NCI-H146 treated with DMSO at 0.1 percent for 48 hours (cell line): ENCODE results near the gene SNAP25.
A peak's percentile ranks its signal among the peaks of the same experiment; 100 is the strongest.

Source experiments
- DNase-seq: peaks from one replicate; lab custom pipeline; 2025; ENCODE audit not compliant: unreplicated experiment; lab: John Stamatoyannopoulos, UW

Gene SNAP25

DNA sequence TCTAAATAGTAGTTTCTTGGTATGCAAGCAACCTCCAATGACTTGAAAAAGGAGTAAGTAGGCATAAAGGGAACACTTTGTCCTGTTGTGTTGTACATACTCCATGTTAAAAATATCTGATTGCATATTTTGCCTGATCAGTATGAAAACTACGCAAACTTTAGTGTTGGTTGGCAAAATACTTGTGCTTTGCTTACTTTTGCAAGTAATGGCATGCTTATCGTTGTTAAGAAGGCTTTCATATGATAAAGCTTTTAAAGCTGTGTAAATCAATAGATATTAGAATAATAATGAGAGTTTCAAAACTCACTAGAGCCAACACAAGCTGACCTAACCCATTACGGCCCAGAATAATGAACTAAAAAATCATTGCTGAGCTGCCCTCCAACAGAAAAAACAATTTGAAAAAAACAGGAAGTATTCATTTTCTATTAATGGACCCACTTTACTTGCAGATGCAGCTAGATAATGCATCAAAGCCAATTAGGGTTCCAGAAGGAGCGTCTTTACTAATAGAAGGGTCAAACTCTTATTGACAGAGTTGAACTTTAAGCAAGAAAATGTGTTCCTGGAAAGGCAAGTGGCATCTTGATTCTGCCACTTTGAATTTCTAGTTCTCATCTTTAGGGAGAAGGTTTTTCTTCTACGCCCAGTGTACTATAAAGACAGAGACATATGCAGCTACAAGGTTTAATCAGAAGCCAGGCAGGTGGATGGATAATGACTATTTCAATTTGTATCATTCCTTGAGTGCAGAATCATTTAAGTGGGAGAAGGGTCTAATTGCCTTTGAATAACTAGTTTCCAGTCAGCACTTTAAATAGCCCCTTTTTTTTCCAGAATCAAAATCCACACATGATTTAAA is 82.2 kb downstream of the SNAP25 start:
- no peak for DNase-seq

DNA sequence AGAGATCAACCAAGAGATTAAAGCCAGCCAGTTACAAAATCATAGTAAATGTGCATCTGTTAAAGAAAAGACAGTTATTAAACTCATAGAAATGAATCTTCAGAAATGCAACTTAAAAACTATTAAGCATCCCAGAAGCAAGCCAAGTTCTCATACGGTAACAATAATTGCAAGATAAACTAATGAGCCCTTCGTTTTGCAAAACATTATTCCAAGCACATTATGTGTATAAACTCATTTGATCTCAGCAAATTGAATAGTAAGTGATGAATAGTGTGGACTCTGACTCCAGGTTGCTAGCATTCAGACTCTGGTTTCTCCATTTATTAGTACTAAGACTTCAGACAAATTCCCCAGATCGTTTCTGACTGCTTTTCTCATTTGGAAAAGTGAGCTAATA is 85.2 kb downstream of the SNAP25 start:
- no peak for DNase-seq

DNA sequence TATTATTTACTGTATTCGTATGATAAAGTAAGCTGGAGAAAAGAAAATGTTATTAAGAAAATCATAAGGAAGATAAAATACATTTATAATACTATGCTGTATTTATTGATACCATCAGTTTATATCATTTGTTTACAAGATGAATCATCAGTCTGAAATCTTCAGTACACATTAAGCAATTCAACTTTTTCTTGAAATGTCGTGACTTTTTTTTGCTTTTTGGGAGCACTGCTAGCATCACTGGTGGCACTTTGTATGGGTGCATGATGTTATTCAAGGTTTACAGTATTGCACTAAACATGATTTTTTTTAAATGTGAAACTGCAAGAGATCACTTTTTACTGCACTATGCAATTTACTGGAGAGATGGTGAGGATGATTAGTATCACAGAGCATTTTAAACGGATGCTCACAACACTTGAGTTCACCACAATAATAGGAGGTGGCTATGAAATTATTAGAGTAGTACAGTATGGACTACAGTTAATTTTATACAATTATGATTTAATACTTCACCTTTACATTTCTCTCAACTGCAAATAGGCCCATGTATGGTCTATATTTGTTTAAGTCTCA is 85.9 kb downstream of the SNAP25 start:
- no peak for DNase-seq

DNA sequence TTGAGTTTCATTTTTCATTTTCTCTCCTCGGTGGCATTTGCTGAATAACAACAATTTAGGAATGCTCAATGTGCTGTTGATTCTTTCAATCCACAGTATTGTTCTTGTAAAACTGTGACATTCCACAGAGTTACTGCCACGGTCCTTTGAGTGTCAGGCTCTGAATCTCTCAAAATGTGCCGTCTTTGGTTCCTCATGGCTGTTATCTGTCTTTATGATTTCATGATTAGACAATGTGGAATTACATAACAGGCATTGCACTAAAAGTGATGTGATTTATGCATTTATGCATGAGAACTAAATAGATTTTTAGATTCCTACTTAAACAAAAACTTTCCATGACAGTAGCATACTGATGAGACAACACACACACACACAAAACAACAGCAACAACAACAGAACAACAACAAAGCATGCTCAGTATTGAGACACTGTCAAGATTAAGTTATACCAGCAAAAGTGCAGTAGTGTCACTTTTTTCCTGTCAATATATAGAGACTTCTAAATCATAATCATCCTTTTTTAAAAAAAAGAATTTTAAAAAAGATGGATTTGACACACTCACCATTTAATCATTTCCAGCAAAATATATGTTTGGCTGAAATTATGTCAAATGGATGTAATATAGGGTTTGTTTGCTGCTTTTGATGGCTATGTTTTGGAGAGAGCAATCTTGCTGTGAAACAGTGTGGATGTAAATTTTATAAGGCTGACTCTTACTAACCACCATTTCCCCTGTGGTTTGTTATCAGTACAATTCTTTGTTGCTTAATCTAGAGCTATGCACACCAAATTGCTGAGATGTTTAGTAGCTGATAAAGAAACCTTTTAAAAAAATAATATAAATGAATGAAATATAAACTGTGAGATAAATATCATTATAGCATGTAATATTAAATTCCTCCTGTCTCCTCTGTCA is 88.1 kb downstream of the SNAP25 start:
- DNase-seq, result no peak

DNA sequence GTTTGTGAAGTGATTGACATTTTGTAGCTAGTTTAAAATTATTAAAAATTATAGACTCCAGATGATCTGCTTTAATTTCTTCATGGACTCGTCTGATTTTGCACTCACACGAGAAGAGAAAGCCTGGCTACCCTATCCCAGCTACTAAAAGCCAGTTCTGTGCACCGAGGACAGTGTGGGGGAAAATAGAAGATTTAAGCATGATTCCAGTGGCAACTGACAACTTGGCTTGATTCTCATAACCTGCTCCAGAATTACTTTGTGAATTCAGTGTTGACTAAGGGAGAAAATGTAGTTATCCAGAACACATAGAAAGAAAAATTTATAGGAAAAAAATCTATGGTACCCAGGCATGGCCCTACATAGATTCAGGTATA is 88.7 kb downstream of the SNAP25 start:
- DNase-seq, result no peak

DNA sequence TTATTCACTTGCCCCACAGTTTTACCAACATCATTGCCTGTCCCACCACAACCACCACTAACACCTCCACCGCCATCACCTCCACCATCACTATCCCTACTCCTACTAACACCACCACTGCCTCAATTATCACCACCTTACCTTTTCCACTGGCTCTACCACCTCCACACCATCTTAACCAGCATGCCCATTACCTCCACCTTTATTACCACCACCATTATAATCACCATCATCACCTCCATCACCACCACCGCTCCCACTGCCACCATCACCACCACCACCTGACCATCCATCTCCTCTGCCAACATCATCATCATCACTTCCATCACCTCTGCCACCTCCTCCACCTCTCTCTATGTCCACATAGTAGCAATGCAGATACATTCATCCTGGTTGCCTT is 90.0 kb downstream of the SNAP25 start:
- DNase-seq, result no peak

DNA sequence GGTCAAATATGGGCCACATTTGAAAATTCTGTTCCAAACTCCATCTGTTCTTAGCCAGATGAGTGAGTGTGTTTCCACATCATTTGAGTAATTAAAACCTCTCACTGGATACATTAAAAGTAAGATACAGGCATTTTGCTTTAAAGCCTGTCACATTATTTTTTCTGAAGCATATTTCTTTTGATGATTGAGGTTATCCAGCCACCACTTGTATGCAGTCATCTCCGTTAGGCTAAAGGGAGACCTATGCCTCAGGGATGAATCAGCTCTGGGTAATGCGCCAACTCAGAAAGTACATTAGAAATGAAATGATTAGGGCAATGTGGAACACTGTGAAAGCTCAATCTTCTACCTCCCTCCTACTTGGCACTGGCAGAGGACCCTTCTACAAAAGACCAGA is 90.7 kb downstream of the SNAP25 start:
- no peak for DNase-seq

DNA sequence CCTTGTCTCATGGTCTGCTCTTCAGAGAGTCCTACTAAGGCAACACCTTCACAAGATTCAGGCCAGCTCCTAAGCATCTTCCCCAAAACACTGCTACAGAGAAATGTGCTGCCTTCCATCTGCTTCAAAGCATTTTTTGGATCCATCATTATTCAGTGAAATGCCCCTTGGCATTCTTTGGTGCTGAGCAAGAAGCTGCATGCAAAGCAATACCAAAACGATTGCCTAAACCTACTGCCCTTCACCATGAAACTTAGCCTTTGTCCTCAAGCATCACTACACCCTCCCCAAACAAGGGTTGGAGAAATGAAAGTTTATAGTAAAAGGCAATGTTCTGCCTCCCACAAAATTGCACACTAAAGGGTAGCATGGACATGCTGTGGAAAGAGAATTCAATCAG is 93.5 kb downstream of the SNAP25 start:
- DNase-seq, result no peak

DNA sequence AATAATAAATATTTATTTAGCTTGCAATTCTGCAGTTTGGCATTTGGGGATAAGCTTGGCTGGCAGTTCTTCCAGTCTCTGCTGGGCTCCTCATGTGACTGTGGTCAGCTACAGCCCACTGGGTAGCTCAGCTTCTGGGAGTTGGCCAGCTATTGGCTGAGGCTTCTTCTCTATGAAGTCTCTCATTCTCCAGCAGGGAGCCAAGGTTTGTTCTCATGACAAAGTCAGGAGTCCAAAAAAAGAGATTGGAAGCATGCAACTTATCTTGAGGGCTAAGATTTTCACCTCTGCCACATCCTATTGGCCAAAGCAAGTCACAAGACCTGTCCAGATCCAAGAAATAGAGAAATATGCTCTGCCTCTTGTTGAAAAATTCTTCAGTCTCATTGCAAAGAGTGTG is 94.6 kb downstream of the SNAP25 start:
- no peak for DNase-seq

DNA sequence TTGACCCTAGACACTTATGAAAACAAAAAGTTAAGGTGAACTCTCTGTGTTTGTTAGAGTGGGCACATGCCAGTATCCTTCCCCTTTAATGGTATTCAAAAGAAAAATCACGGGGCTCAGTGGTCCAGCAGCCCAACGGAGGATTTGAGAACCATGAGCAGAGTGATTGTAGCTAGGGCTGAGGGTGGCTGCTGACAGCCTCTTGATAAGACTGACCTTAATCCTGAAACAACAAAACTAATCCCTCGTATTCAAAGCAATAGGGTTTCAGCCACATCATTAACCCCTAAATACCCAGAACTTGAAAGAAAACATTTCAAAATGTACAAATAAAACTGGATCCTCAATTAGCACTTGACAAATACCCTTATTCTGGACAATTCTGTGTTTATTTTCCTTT is 95.1 kb downstream of the SNAP25 start:
- no peak for DNase-seq

DNA sequence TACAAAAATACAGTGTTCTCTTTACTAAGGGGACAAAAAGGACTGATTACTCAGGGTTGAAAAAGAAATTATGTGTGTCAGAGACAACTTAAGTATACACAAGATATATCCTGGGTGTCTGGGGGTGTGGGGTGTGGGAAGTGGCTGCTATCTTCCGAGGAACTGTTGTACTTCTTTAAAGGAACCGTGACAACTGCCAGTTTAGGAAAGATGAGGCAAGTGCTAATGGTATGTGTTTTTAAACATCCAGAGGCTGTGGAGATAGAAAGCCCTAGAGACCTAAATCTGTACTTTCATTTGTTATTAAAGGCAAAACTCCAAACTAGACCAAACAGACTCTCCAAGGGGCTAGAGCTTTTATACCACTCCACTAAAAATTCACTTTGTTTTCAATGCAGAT is 95.6 kb downstream of the SNAP25 start:
- DNase-seq, result no peak

DNA sequence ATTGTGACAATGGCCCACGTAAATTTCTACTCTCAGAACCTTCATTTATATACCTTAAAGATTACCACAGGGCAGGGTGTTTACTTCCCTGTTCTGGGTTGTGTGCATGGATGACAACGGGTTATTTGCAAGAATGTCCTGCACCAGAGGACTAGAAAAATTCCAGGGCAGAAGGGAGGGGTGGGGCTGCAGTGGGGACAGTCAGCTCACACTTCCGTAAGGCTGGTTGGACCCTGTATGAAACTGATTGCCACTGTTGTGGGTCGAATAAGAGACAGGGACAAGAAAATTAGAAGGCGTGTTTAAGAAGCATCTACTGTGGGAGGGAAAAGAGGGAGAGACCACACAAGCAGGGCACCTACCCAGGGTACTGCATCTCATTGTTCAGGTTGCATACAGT is 96.5 kb downstream of the SNAP25 start:
- no peak for DNase-seq

DNA sequence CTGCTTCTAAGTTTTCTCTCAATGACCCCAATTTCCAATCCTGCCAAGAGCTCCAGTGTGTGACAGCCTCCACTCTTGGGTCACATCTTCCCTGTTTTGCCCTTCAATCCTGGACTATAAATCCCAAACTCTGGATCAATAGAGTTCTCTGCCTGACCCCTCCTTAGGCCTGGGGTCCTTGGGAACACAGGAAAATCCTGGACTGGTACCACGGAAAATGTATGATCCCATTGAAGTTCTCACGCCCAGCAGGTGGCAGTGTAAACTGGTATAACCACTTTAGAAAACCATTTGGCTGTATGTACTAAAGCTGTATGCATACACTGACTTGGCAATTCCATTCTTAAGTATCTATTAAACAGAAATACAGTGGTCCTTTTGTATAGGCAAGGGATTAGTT is 98.0 kb downstream of the SNAP25 start:
- peak; percentile 8 for DNase-seq

DNA sequence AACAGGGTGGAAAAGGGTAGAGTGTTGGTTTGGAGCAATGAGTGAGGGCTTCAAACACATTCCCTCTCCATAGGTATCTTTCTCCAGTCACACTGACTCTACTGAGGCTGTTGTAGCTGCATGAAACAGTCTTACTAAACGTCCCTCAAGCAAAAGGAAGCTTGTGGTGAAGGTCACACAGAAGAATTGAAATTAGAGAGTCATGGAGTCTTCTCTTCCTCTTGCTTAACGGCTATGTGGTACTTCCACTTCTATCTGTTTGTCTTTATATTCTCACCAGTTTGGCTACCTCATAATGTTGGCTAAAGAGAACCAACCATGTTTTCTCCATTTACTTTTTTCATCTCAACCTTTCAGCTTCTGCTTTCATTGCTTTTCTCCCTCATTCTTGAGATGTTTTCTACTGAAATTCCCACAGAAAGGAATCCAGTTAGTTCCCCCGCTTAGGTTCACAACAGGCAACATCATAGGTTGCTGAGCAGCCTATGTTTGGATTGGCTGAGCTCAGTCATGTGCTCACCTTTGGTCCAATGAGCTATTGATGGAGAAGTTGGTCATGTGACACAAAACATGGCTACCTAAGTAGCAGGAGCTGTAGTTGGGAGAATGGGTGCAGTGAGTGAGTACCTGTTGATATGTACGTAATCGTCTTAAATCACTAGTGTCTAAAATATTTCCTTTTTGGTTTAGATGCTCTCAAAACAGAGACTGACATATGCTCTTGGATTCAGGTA is 99.8 kb downstream of the SNAP25 start:
- no peak for DNase-seq

DNA sequence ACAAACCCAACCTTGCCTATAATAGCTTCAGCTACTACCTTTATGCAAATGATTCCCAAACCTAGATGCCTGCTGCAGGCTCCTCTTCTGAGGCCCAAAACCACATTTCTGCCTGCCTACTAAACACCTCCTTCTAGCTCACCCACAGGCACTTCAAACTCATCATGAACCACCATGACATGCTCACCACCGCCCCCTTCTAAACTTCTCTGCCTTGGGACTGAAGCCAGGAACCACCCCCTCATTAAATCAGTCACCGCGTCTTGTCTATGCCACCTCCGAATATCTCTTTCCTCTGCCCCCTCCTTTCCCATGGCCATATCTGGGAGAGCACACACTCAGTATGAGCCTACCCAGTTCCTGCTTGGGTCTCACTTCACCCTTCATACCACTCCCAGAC is 101.2 kb downstream of the SNAP25 start:
- no peak for DNase-seq

DNA sequence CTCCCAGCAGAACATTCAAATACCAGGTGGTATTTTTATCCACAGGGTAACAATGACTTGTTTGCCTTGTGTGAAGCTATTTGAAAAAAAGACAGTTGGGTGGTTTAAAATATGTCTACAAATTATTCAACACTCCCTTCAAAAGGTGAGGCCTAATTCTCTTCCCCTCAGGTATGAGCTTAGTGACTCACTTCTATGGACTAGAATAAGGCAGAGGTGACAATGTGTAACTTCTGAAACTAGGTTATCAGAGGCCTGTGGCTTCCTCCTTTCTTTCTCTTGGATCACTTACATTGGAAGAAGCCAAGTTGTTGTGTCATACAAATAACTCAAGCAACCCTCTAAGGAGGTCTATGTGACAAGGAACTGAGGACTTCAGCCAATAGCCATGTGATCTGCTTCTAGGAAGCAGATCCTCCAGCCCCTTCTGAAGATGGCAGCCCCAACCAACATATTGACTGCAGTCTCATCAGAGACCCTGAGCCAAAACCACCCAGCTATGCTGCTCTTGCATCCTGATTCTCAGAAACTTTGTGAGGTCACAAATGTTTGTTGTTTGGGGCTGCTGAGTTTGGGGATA is 102.6 kb downstream of the SNAP25 start:
- no peak for DNase-seq

DNA sequence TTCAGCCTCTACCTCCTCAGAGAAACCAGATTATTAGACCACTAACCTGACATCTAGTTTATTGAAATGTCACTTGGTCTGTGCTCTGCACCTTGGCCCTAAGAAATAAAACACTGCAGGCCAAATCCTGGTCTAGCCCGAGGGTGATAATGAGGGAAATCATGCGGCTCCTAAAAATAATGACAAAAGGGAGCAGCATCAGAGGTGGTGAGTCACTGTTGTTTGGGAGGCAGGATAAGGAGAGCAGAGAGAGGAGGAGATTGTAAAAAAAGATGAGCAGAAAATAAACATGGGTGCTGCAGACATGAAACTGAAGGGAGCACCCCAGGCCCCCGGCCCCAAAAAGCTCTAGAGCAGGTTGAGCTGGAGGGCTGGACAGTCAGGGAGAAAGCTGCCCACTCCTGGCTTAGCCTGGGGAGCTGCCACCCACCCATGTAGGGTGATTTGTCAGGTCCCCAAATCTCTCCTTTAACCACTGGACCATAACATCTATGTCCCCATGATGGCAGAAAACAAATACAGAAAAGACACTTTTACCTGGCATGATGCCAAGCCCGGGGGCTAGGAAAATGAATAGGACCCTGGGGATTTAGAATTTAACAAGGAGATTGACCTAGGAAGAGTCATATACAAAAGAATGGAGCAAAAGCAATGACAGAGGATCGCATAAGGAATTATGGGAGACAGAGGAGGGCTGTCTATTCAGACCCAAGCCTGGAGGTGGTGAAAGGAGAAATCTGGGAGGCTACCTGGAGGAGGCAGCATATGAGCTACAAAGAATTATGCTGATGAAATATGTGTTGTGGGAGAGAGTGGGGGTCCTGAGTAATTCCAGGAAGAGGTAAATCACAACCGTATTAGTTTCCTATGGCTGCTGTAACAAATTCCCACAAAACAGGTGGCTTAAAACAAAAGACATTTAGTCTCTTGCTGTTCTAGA is 103.7 kb downstream of the SNAP25 start:
- DNase-seq, result peak; percentile 77

DNA sequence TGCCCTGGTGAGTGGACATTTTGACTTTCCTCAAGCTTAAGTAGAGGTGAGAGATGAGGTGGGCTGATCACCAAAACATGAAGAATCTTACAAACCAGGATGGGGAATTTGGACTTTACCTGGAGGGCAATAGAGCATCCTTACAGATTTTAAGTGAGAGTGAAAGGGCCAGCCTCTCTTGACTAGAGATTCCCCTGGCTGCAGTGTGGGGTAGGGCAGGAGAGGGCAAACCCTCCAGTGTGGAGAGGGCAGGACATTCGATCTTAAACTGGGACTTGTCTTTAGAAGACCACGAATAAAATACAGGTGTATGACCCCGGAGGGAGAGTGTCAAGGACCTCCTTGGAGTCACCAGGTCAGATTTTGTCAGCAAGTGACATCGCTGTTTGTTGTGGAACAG is 105.1 kb downstream of the SNAP25 start:
- no peak for DNase-seq

DNA sequence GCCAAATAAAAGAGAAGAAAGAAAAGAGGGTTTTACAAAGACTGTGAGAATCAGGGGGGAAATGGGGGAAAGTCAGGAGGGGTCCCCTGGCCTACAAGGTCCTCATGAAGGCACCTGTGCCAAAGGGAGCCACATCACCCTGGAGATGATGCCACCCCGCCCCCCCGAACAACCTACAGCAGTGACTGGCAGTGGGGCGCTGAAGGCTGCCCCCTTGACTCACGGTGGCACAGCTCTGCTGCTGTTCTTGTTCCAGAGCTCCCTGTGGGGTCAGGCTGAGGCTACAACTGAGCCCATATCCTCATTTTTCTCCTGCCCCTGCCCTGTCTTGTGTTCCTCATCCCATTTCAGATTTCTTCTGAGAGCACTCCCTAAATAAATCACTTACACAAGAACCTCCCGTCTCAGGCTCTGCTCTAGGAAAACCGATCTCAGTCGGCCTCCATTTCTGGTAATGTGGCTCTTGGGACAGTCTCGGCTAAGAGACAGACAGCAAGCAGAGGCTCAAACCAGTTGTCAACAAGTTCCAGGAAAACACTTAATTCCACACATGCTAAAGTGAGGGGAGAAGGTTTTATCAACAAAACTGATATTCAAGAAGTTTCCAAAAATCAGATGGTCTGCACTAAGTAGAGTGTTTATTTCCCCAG is 105.7 kb downstream of the SNAP25 start:
- no peak for DNase-seq
